HepG2 (cell line): ENCODE data around the gene MTRFR. TPM values are rescaled to one million over a fixed set of nuclear protein-coding genes. Genes with fewer than 3 reads are reported as not detected.
A peak's percentile ranks its signal among the peaks of the same experiment; 100 is the strongest.

Experiments
- ATAC-seq: fragments of 200-7000 bp; cut with Tn5 transposase; 3 replicates; pipeline ENCODE4 v1.9.1; 2020; ENCODE audit warnings: mild to moderate bottlenecking, moderate library complexity
- BruUV-seq: library from RNA; stranded (reverse); fragments of 400-500 nt; replicated peaks from 2 replicates; lab custom pipeline; 2021; lab: Mats Ljungman, UMichigan
- CTCF ChIA-PET: fragments of 300-600 bp; formaldehyde crosslinking; extraction: SDS; loops from one replicate; lab custom pipeline; 2021; ENCODE audit warnings: low total read pairs, inconsistent platforms, low intra/inter-chr PET ratio; lab: Yijun Ruan, JAX
- POLR2A ChIA-PET: fragments of 350-600 bp; sonication (Branson Sonifier 250); formaldehyde crosslinking; loops from one replicate; lab custom pipeline; 2020; ENCODE audit warnings: antibody characterized with exemption, inconsistent platforms; lab: Yijun Ruan, JAX
- DNase-seq: peaks from one replicate; pipeline ENCODE4 v3.0.0-alpha.2; 2015; ENCODE audit warnings: low spot score
- FAIRE-seq: peaks from 3 replicates; lab custom pipeline; 2011; peaks lifted over from hg19 to GRCh38; lab: Jason Lieb, UNC
- H2AFZ ChIP-seq: one replicate; pipeline ENCODE4 v1.6.1; 2011; ENCODE audit warnings: low read length, inconsistent platforms
- H3K27ac ChIP-seq: fragments of 300-600 bp; 3 replicates; pipeline ENCODE4 v1.8.0; 2011; ENCODE audit warnings: mixed run types, mild to moderate bottlenecking, mixed read lengths, low read length, inconsistent platforms; ENCODE audit not compliant: insufficient read depth; ENCODE audit errors: extremely low read length
- H3K27me3 ChIP-seq, 2 experiments: fragments of 200-600 bp in 1 of 2; 2 replicates in 1 of 2; 3 replicates in 1 of 2; pipeline versions ENCODE4 v1.6.0 to v1.8.0; 2011; ENCODE audit warnings: low read length in 2 of 2, mild to moderate bottlenecking in 2 of 2, moderate library complexity in 2 of 2, inconsistent platforms in 1 of 2; ENCODE audit not compliant: insufficient read depth in 2 of 2, control insufficient read depth in 1 of 2
- H3K36me3 ChIP-seq, 2 experiments: fragments of 200-600 bp in 1 of 2; replicated peaks in 1 of 2; 2 replicates in 1 of 2; 3 replicates in 1 of 2; pipeline versions ENCODE4 v1.5.1 to v1.8.0; 2011; ENCODE audit warnings: low read length in 2 of 2, inconsistent platforms in 1 of 2; ENCODE audit not compliant: insufficient read depth in 2 of 2, control insufficient read depth in 1 of 2
- H3K4me1 ChIP-seq: 2 replicates; pipeline ENCODE4 v1.5.1; 2012; ENCODE audit warnings: low read length, inconsistent platforms; ENCODE audit not compliant: insufficient read depth
- H3K4me2 ChIP-seq: 2 replicates; pipeline ENCODE4 v1.6.0; 2011; ENCODE audit warnings: low read depth, low read length, inconsistent platforms
- H3K4me3 ChIP-seq, 3 experiments: fragments of 200-600 bp in 1 of 3; sonication (generic), shearing (Covaris generic) in 1 of 3; replicated peaks in 1 of 3; 2 replicates each; pipeline ENCODE4 v1.5.1; 2011 to 2016; ENCODE audit warnings: low read length in 3 of 3, inconsistent platforms in 2 of 3, low read depth in 2 of 3, mild to moderate bottlenecking in 2 of 3, control low read depth in 1 of 3, mixed read lengths in 1 of 3; ENCODE audit not compliant: insufficient read depth in 1 of 3
- H3K79me2 ChIP-seq: one replicate; pipeline ENCODE4 v1.6.1; 2011; ENCODE audit warnings: low read length, inconsistent platforms; ENCODE audit not compliant: insufficient read depth
- H3K9ac ChIP-seq: 2 replicates; pipeline ENCODE4 v1.6.0; 2011; ENCODE audit warnings: mild to moderate bottlenecking, low read depth, low read length, inconsistent platforms; ENCODE audit not compliant: insufficient read depth
- H3K9me3 ChIP-seq: 2 replicates; pipeline ENCODE4 v1.5.1; 2012; ENCODE audit warnings: mild to moderate bottlenecking, low read length
- H4K20me1 ChIP-seq: 2 replicates; pipeline ENCODE4 v1.6.0; 2011; ENCODE audit warnings: inconsistent platforms, mild to moderate bottlenecking, low read length, moderate library complexity; ENCODE audit not compliant: insufficient read depth
- EED ChIP-seq: sonication (generic); formaldehyde crosslinking; IDR thresholded peaks from 2 replicates; pipeline ENCODE4 v1.5.0; 2020; ENCODE audit warnings: mild to moderate bottlenecking, missing genetic modification reagents
- ETS1 ChIP-seq: sonication (generic); formaldehyde crosslinking; IDR thresholded peaks from 2 replicates; pipeline ENCODE4 v1.4.0; 2020; ENCODE audit warnings: missing genetic modification reagents
- ETV5 ChIP-seq: IDR thresholded peaks from 2 replicates; pipeline ENCODE4 v1.6.1; 2018; ENCODE audit warnings: missing biosample characterization, missing genetic modification reagents, inconsistent platforms, borderline replicate concordance
- FOXK2 ChIP-seq: fragments of 450-650 bp; IDR thresholded peaks from 2 replicates; pipeline ENCODE4 v1.6.1; 2016
- GABPB1 ChIP-seq: IDR thresholded peaks from 2 replicates; pipeline ENCODE4 v1.6.1; 2016; ENCODE audit warnings: mild to moderate bottlenecking, missing genetic modification reagents, moderate library complexity, missing compliant biosample characterization
- KLF12 ChIP-seq: sonication (generic); formaldehyde crosslinking; IDR thresholded peaks from 2 replicates; pipeline ENCODE4 v1.4.0; 2020; ENCODE audit warnings: missing genetic modification reagents, borderline replicate concordance
- MAFF ChIP-seq: IDR thresholded peaks from 2 replicates; pipeline ENCODE4 v1.6.1; 2011; ENCODE audit warnings: low read depth, low read length, improper control_type of control experiment
- MED1 ChIP-seq: sonication (generic); formaldehyde crosslinking; IDR thresholded peaks from 2 replicates; pipeline ENCODE4 v1.4.0; 2020; ENCODE audit warnings: missing genetic modification reagents
- PITX1 ChIP-seq: sonication (generic); formaldehyde crosslinking; IDR thresholded peaks from 2 replicates; pipeline ENCODE4 v1.5.1; 2020; ENCODE audit warnings: mild to moderate bottlenecking, missing genetic modification reagents
- PLRG1 ChIP-seq: fragments of 450-650 bp; conservative IDR thresholded peaks from 2 replicates; pipeline ENCODE4 v1.6.1; 2016
- RAD21 ChIP-seq: fragments of 450-650 bp; formaldehyde crosslinking; IDR thresholded peaks from 2 replicates; pipeline ENCODE4 v1.5.0; 2020; ENCODE audit warnings: mild to moderate bottlenecking
- SP1 ChIP-seq, 2 experiments: fragments of 450-650 bp in 1 of 2; sonication (generic) in 1 of 2; formaldehyde crosslinking in 1 of 2; IDR thresholded peaks; 2 replicates each; pipeline versions ENCODE4 v1.4.0 to v1.6.1; 2016 to 2020; ENCODE audit warnings: missing genetic modification reagents in 1 of 2
- SP2 ChIP-seq: sonication (generic); formaldehyde crosslinking; IDR thresholded peaks from 2 replicates; pipeline ENCODE4 v1.5.1; 2020; ENCODE audit warnings: mild to moderate bottlenecking, missing genetic modification reagents
- XRCC5 ChIP-seq: fragments of 200-400 bp; formaldehyde crosslinking; optimal IDR thresholded peaks from 2 replicates; pipeline ENCODE3; 2017; ENCODE audit warnings: mild to moderate bottlenecking, low read length
- ZBTB1 ChIP-seq: sonication (generic); formaldehyde crosslinking; IDR thresholded peaks from 2 replicates; pipeline ENCODE4 v1.4.0; 2020; ENCODE audit warnings: missing genetic modification reagents, borderline replicate concordance
- ZNF205 ChIP-seq: IDR thresholded peaks from 2 replicates; pipeline ENCODE4 v1.6.1; 2018; ENCODE audit warnings: missing biosample characterization, missing genetic modification reagents
- ZNF552 ChIP-seq: sonication (generic); formaldehyde crosslinking; IDR thresholded peaks from 2 replicates; pipeline ENCODE4 v1.9.0; 2022; ENCODE audit warnings: missing genetic modification reagents, mild to moderate bottlenecking, borderline replicate concordance
- ZNF572 ChIP-seq: sonication (generic); formaldehyde crosslinking; IDR thresholded peaks from 2 replicates; pipeline ENCODE4 v1.5.1; 2020; ENCODE audit warnings: mild to moderate bottlenecking, missing genetic modification reagents
- ZNF772 ChIP-seq: sonication (generic); formaldehyde crosslinking; IDR thresholded peaks from 2 replicates; pipeline ENCODE4 v1.5.0; 2020; ENCODE audit warnings: mild to moderate bottlenecking, missing genetic modification reagents
- ZSCAN12 ChIP-seq: sonication (generic); formaldehyde crosslinking; IDR thresholded peaks from 2 replicates; pipeline ENCODE4 v1.9.0; 2021; ENCODE audit warnings: mild to moderate bottlenecking, missing genetic modification reagents
- WGBS: methylation state at CpG from one replicate; pipeline ENCODE4 v1.1.6; 2017; ENCODE audit warnings: low lambda C conversion rate; 5-methylcytosine and 5-hydroxymethylcytosine counted together
- in situ Hi-C: cut with HindIII; loops from 2 replicates; pipeline ENCODE4 v1.10.0; 2017; ENCODE audit warnings: low pct_unique_long_range_greater_than_20kb; ENCODE audit not compliant: extremely low pct_ligation_motif_present
- intact Hi-C: fragments of 100-400 bp; cut with micrococcal nuclease; formaldehyde crosslinking; loops from one replicate; pipeline ENCODE4 v1.10.0; 2022; ENCODE audit not compliant: unreplicated experiment
- polyA plus RNA-seq, 8 experiments: library from polyadenylated mRNA; depleted of rRNA in 3 of 8; stranded (reverse) in 7 of 8; unstranded in 1 of 8; fragments of >200 nt; fragmentation: Illumina TruSeq in 4 of 8; extraction: Trizol in 4 of 8; gene quantifications; 2 replicates each; pipeline versions ENCODE4 v1.2.1 to v1.2.3, GENCODE V29; 2011 to 2016; ENCODE audit warnings: low read depth in 4 of 8, missing spikeins in 1 of 8, mixed read lengths in 1 of 8; ENCODE audit not compliant: insufficient read depth in 1 of 8
- total RNA-seq, 5 experiments: library from RNA; depleted of rRNA; stranded (reverse); fragments of >200 nt; fragmentation: Illumina TruSeq; extraction: Trizol; gene quantifications; 2 replicates each; pipeline ENCODE4 v1.2.3, GENCODE V29; 2016; ENCODE audit warnings: low read depth in 1 of 5
- TF ChIP-seq, protein P1 (sequence below), 2 experiments: sonication (generic) in 1 of 2; formaldehyde crosslinking in 1 of 2; IDR thresholded peaks; 2 replicates each; pipeline versions ENCODE4 v1.5.1 to v1.6.1; 2011 to 2020; ENCODE audit warnings: borderline replicate concordance in 1 of 2, low read depth in 1 of 2, low read length in 1 of 2, mild to moderate bottlenecking in 1 of 2, missing genetic modification reagents in 1 of 2, moderate library complexity in 1 of 2
- TF ChIP-seq, protein P2 (sequence below): sonication (generic); formaldehyde crosslinking; IDR thresholded peaks from 2 replicates; pipeline ENCODE4 v1.5.0; 2020; ENCODE audit warnings: missing genetic modification reagents
- TF ChIP-seq, protein P3 (sequence below): IDR thresholded peaks from 2 replicates; pipeline ENCODE4 v1.6.1; 2016; ENCODE audit warnings: mild to moderate bottlenecking, missing biosample characterization, missing genetic modification reagents

The MTRFR gene
- total and polyA plus RNA-seq, 2 of the 13 experiments (the other 11 are each of a cell fraction or from before 2014, with no cell fraction given), result 7.1 to 9.9 TPM

- Histone ChIP-seq H3K27ac (peak overlapping the region; percentile 83), H3K36me3 (peaks cover 19 to 25% of the 10 kb centered on the region in 2 experiments; a peak in 4 of 5 replicates), H3K79me2 (peaks cover 39% of the 10 kb centered on the region), H3K9me3 (no peaks in the 10 kb centered on the region), H4K20me1 (no peaks in the 10 kb centered on the region), H3K27me3 (no peaks in the 10 kb centered on the region; a peak in 1 of 5 replicates), H3K4me3 (peak overlapping the region; percentile 71 to 95 (median 81); a peak in 5 of 6 replicates), H2AFZ (no peak overlapping the region), H3K4me1 (peaks cover 23% of the 10 kb centered on the region), H3K9ac (peak overlapping the region; percentile 86), H3K4me2 (peak overlapping the region; percentile 78)
- intact Hi-C loops (no loop called here), in situ Hi-C loops (no loop called here)
- no TSS peak for BruUV-seq
- ChIA-PET CTCF (no interaction called here), POLR2A (interaction anchor here (1.3 to 4.6 kb wide), 5 partner anchors 13 to 114 kb away, joined by 3 to 18 read pairs (median 4); partner anchors contain the start of genes KMT5A, MPHOSPH9 and MTRFR)
- DNase-seq (peak; percentile 30), ATAC-seq (peak; percentile 10), FAIRE-seq (no peak)
- WGBS, result 66% methylated on average over 19 of the region's 32 CpGs
- TF ChIP-seq PLRG1, result no peak
- TF ChIP-seq SP2 (CRISPR knock-in tag), result no peak
- no peak for TF ChIP-seq EED (CRISPR knock-in tag)
- TF ChIP-seq FOXK2, result no peak
- TF ChIP-seq ZNF572 (CRISPR knock-in tag), result no peak
- TF ChIP-seq RAD21, result no peak
- no peak for TF ChIP-seq KLF12 (CRISPR knock-in tag)
- TF ChIP-seq, protein P1, sequence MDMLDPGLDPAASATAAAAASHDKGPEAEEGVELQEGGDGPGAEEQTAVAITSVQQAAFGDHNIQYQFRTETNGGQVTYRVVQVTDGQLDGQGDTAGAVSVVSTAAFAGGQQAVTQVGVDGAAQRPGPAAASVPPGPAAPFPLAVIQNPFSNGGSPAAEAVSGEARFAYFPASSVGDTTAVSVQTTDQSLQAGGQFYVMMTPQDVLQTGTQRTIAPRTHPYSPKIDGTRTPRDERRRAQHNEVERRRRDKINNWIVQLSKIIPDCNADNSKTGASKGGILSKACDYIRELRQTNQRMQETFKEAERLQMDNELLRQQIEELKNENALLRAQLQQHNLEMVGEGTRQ (IDR thresholded peaks at IDR 0.05; ENCODE audit: low read depth, low read length), result no peak
- TF ChIP-seq, protein P1 (CRISPR knock-in tag; IDR thresholded peaks at IDR 0.05; ENCODE audit: borderline replicate concordance), result no peak
- no peak for TF ChIP-seq ZNF552 (CRISPR knock-in tag)
- no peak for TF ChIP-seq ZSCAN12 (CRISPR knock-in tag)
- TF ChIP-seq, protein P2, sequence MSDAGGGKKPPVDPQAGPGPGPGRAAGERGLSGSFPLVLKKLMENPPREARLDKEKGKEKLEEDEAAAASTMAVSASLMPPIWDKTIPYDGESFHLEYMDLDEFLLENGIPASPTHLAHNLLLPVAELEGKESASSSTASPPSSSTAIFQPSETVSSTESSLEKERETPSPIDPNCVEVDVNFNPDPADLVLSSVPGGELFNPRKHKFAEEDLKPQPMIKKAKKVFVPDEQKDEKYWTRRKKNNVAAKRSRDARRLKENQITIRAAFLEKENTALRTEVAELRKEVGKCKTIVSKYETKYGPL (CRISPR knock-in tag), result no peak
- TF ChIP-seq ZNF205 (CRISPR knock-in tag), result no peak
- no peak for TF ChIP-seq ETV5 (CRISPR knock-in tag)
- TF ChIP-seq GABPB1 (CRISPR knock-in tag), result no peak
- no peak for TF ChIP-seq ZNF772
- TF ChIP-seq, protein P3, sequence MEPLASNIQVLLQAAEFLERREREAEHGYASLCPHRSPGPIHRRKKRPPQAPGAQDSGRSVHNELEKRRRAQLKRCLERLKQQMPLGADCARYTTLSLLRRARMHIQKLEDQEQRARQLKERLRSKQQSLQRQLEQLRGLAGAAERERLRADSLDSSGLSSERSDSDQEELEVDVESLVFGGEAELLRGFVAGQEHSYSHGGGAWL, result 0 out of 2 replicates have a peak, but pooled peaks have one; percentile 14
- no peak for TF ChIP-seq ZBTB1 (CRISPR knock-in tag)
- TF ChIP-seq PITX1 (CRISPR knock-in tag), result no peak
- TF ChIP-seq XRCC5, result peak; percentile 39
- TF ChIP-seq MAFF, result no peak
- no peak for TF ChIP-seq ETS1 (CRISPR knock-in tag)
- no peak for TF ChIP-seq SP1 (IDR thresholded peaks at IDR 0.05)
- TF ChIP-seq SP1 (CRISPR knock-in tag; IDR thresholded peaks at IDR 0.05), result 0 out of 2 replicates have a peak, but pooled peaks have one; percentile 31
- no peak for TF ChIP-seq MED1 (CRISPR knock-in tag)
These were observed 36.2 kb downstream of the MTRFR start for GRCh38 chr12:123269395-123269892.
